Hepatocyte (in vitro differentiated cells): Measurements from ENCODE around the gene STK32B. TPM values are rescaled to one million over a fixed set of nuclear protein-coding genes. Genes with fewer than 3 reads are reported as not detected.

Source experiments
- DNase-seq: peaks from one replicate; pipeline ENCODE4 v3.0.0-alpha.2; 2016; ENCODE audit warnings: low spot score
- H2AFZ ChIP-seq: fragments of 200-600 bp; sonication (generic); 2 replicates; pipeline ENCODE4 v1.6.0; 2016; ENCODE audit warnings: antibody characterized with exemption, mild to moderate bottlenecking
- H3K27ac ChIP-seq: fragments of 200-600 bp; sonication (generic); 2 replicates; pipeline ENCODE4 v1.5.1; 2016; ENCODE audit warnings: mild to moderate bottlenecking
- H3K27me3 ChIP-seq: fragments of 200-600 bp; sonication (generic); 2 replicates; pipeline ENCODE4 v1.6.1; 2016
- H3K36me3 ChIP-seq: fragments of 200-600 bp; sonication (generic); replicated peaks from 2 replicates; pipeline ENCODE4 v1.5.1; 2016; ENCODE audit warnings: low read depth; ENCODE audit not compliant: insufficient read depth
- H3K4me1 ChIP-seq: fragments of 200-600 bp; sonication (generic); 2 replicates; pipeline ENCODE4 v1.5.1; 2016; ENCODE audit warnings: mild to moderate bottlenecking, moderate library complexity; ENCODE audit not compliant: insufficient read depth
- H3K4me2 ChIP-seq: fragments of 200-600 bp; sonication (generic); 2 replicates; pipeline ENCODE4 v1.6.0; 2016
- H3K4me3 ChIP-seq: fragments of 200-600 bp; sonication (generic); 2 replicates; pipeline ENCODE4 v1.5.1; 2016; ENCODE audit warnings: mild to moderate bottlenecking
- H3K79me2 ChIP-seq: fragments of 200-600 bp; sonication (generic); 2 replicates; pipeline ENCODE4 v1.6.0; 2017; ENCODE audit warnings: mild to moderate bottlenecking
- H3K9me2 ChIP-seq: fragments of 200-600 bp; sonication (generic); replicated peaks from 2 replicates; pipeline ENCODE4 v1.6.0; 2017; ENCODE audit warnings: mild to moderate bottlenecking; ENCODE audit not compliant: insufficient read depth
- H3K9me3 ChIP-seq: fragments of 200-600 bp; sonication (generic); 2 replicates; pipeline ENCODE4 v1.5.1; 2016; ENCODE audit warnings: low read depth, mild to moderate bottlenecking
- H4K20me1 ChIP-seq: fragments of 200-600 bp; sonication (generic); 2 replicates; pipeline ENCODE4 v1.6.0; 2016; ENCODE audit warnings: mild to moderate bottlenecking; ENCODE audit not compliant: insufficient read depth, poor library complexity, severe bottlenecking
- CTCF ChIP-seq: fragments of 200-600 bp; sonication (generic); IDR thresholded peaks from 2 replicates; pipeline ENCODE4 v1.5.1; 2016; ENCODE audit warnings: antibody characterized with exemption, mild to moderate bottlenecking; ENCODE audit not compliant: poor library complexity
- EZH2 ChIP-seq: fragments of 200-600 bp; sonication (generic); IDR thresholded peaks from 2 replicates; pipeline ENCODE4 v1.6.1; 2016; ENCODE audit warnings: antibody characterized with exemption, mild to moderate bottlenecking, borderline replicate concordance
- EZH2phosphoT487 ChIP-seq: fragments of 200-600 bp; sonication (generic); IDR thresholded peaks from one replicate; pipeline ENCODE4 v1.6.1; 2018; ENCODE audit warnings: antibody characterized with exemption, mild to moderate bottlenecking, low read depth, moderate library complexity; ENCODE audit not compliant: unreplicated experiment, severe bottlenecking
- WGBS: methylation state at CpG from one replicate; pipeline ENCODE4 v1.1.6; 2016; ENCODE audit warnings: low lambda C conversion rate; ENCODE audit errors: missing lambda C conversion rate; 5-methylcytosine and 5-hydroxymethylcytosine counted together
- polyA plus RNA-seq: library from polyadenylated mRNA; unstranded; fragments of >200 nt; fragmentation: Nextera tagmentation; extraction: Ambion mirVana; gene quantifications from 2 replicates; pipeline ENCODE4 v1.2.1, GENCODE V29; 2016
- total RNA-seq: library from RNA; depleted of rRNA; stranded (reverse); fragments of >200 nt; gene quantifications from 2 replicates; pipeline ENCODE4 v1.2.3, GENCODE V29; 2014

STK32B gene
- total and polyA plus RNA-seq, 2 experiments from 2014 or later: 0.51 to 1.6 TPM

- H3K27me3 ChIP-seq: no peaks in the 10 kb centered on the region
- no peak overlapping the region for H3K4me3 ChIP-seq
- H4K20me1 ChIP-seq: no peaks in the 10 kb centered on the region
- no peaks in the 10 kb centered on the region for H3K36me3 ChIP-seq
- H3K27ac ChIP-seq: no peak overlapping the region
- no peak for TF ChIP-seq CTCF
- TF ChIP-seq EZH2phosphoT487: no peak
- TF ChIP-seq EZH2: no peak
- no peak for DNase-seq
- H3K9me3 ChIP-seq: no peaks in the 10 kb centered on the region
- no peaks in the 10 kb centered on the region for H3K4me1 ChIP-seq
- H2AFZ ChIP-seq: no peak overlapping the region
- no peaks in the 10 kb centered on the region for H3K79me2 ChIP-seq
- WGBS: 72% methylated on average over 2 of the region's 2 CpGs
- no peak overlapping the region for H3K4me2 ChIP-seq
- H3K9me2 ChIP-seq: no peaks in the 10 kb centered on the region
These were observed 153.5 kb downstream of the STK32B start for GRCh38 chr4:5204781-5205180.

- Histone ChIP-seq H3K4me1 (no peaks in the 10 kb centered on the region), H4K20me1 (no peaks in the 10 kb centered on the region), H3K79me2 (no peaks in the 10 kb centered on the region), H3K4me2 (no peak overlapping the region), H3K27ac (no peak overlapping the region), H3K4me3 (no peak overlapping the region), H3K27me3 (no peaks in the 10 kb centered on the region), H3K36me3 (no peaks in the 10 kb centered on the region), H3K9me3 (no peaks in the 10 kb centered on the region), H2AFZ (no peak overlapping the region), H3K9me2 (no peaks in the 10 kb centered on the region)
- 67% methylated on average over 9 of the region's 9 CpGs for WGBS
- no peak for TF ChIP-seq CTCF
- TF ChIP-seq EZH2: no peak
- TF ChIP-seq EZH2phosphoT487: no peak
- DNase-seq: no peak
These were observed 154.9 kb downstream of the STK32B start for GRCh38 chr4:5206016-5206790.

- Histone ChIP-seq H3K36me3 (no peaks in the 10 kb centered on the region), H3K4me2 (no peak overlapping the region), H3K27me3 (peaks cover 10% of the 10 kb centered on the region), H3K9me2 (no peaks in the 10 kb centered on the region), H3K79me2 (no peaks in the 10 kb centered on the region), H3K4me1 (no peaks in the 10 kb centered on the region), H2AFZ (no peak overlapping the region), H3K27ac (no peak overlapping the region), H3K4me3 (no peak overlapping the region), H4K20me1 (no peaks in the 10 kb centered on the region), H3K9me3 (no peaks in the 10 kb centered on the region)
- no peak for DNase-seq
- 89% methylated on average over 1 of the region's 1 CpG for WGBS
- TF ChIP-seq EZH2: no peak
- TF ChIP-seq CTCF: no peak
- TF ChIP-seq EZH2phosphoT487: no peak
These were observed 158.6 kb downstream of the STK32B start for GRCh38 chr4:5209862-5210261.
